ENCODE results near the gene TAS2R50.
"Not testable (repeated sequence)": the region's sequence is repeated elsewhere in the genome, so short reads cannot be mapped to it uniquely, and the experiment has no call there.

Gene TAS2R50, protein sequence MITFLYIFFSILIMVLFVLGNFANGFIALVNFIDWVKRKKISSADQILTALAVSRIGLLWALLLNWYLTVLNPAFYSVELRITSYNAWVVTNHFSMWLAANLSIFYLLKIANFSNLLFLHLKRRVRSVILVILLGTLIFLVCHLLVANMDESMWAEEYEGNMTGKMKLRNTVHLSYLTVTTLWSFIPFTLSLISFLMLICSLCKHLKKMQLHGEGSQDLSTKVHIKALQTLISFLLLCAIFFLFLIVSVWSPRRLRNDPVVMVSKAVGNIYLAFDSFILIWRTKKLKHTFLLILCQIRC

DNA sequence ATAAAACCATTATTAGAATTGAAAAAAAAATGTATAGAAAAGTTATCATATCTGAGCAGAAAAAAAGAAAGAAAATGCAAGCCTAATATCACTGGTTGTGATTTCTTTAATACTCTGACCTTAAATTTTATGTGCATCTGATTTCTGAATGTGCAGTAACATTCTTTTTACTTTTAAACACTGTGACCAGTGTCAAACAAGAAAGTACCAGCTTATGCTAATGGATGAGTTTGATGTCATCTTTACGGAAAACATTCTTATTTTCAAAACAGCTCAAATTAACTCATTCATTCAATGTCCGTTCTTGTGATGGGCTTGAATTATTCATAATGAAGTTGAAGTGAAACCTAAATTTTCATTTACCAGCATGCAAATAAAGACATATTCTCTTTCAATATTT lies at the start of gene TAS2R50:
Gene TAS2R50 (minus strand): TSS at position 101 of the 400 bp plus-strand sequence. CDS start 52 bp downstream, at position 49.
- DNase-seq (ENCODE audit: low spot score), result no peak

DNA sequence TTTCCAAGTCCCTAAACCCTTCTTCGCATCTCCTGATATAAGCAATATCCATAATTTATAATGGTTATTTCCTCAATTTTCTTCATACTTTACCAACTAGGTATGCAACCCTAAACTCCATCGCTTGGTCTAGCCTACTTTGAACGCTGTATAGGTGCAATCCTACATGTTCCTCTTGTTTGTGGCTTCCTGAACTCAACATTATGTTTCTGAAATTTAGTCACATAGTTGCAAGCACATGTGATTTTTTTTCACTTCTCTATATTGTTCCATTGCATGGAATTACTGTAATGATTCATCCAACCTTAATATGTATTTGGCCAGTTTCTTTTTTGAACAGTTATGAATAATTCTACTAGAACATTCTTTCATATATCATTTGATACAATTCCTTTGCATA lies 47.2 kb upstream of the TAS2R50 start:
- not testable (repeated sequence) for DNase-seq (ENCODE audit: low spot score)

DNA sequence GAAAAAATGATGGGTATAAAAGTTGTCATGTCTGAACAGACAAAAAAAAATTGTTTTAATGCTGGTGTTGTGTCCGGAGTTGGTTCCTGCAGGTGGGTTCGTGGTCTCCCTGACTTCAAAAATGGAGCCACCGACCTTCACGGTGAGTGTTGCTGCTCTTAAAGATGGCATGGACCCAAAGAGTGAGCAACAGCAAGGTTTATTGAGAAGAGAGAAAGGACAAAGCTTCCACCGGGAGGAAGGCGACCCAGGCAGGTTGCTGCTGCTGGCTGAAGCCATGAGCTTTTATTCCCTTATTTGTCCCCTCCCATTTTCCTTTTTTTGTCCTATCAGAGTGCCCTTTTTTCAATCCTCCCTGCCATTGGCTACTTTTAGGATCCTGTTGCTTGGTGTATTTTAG lies 44.6 kb upstream of the TAS2R50 start, which contains the start of gene TAS2R31:
Gene TAS2R31 (minus strand): TSS at position 101 of the 400 bp plus-strand sequence. CDS start 72 bp downstream, at position 29.
- no peak for DNase-seq (ENCODE audit: low spot score)

DNA sequence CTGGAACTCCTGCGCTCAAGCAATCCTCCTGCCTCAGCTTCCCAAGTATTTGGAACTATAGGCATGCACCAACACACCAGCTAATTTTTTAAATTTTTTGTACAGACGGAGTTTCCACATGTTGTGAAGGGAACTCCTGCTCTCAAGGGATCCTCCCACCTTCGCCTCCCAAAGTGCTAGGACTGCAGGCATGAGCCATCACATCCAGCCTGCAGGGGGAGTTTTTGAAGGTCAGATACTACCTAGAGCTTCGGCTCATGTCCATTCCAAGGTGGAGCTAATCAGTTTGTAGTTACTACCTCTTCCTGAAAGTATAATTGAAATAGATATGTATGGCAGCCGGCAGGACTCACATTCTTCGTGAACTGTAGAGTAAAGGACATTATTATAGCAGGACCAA lies 39.4 kb upstream of the TAS2R50 start:
- no peak for DNase-seq (ENCODE audit: low spot score)

DNA sequence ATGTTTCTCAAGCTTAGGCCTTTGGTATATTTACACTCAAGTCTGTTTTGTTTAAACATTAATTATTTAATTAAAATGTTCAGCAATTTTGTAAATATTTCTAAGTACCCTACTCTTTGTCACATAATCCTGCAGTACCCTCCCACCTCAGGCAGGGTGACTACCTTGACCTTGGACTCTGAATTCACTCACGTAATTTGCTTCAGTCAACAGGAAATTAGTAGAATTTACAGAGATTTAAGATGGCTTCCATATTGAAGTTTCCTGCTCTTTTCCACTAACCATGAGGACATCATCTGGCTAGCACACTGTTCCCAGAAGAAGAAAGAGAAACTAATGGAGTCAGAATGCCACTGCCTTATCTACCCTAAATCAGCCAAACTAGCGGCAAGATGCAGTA lies 36.7 kb upstream of the TAS2R50 start:
- DNase-seq (ENCODE audit: low spot score), result no peak

DNA sequence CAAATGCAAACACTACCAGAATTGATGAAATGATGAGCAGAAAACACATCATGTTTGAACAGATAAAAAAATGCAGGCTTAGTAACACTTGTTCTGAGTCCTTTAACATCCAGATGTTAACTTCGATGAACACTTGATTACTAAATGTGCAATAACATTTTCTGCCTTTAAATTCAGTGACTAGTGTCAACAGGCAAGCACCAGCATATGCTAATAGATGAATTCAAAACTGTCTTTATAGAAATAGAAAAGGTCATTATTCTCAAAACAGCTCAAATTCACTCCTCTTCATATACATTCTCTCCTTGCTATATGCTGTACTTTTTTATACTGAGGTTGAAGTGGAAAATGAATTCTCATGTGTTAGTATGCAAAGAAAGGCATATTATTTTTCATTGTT lies 35.8 kb upstream of the TAS2R50 start, which contains the start of gene TAS2R19:
Gene TAS2R19 (minus strand): TSS at position 101 of the 400 bp plus-strand sequence. CDS start 49 bp downstream, at position 52.
- DNase-seq (ENCODE audit: low spot score), result no peak

DNA sequence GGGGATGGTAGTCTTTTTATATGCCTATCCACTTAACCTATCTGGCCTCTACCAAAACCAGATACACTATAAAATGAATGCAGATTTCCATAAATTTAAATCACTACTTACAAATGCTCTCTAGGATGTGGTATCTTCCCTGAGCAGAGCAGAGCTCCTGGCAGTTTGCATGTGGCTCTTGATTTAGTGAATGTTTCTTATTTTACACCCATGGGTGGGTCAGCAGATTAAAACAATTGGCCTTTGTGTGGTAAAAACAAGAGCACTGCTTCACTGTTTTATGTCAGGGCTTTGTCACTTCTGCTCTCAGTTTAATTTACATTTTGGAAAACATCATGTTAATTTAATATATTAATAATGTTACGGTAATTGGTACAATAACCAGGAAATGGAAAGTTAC lies 30.2 kb upstream of the TAS2R50 start:
- no peak for DNase-seq (ENCODE audit: low spot score)

DNA sequence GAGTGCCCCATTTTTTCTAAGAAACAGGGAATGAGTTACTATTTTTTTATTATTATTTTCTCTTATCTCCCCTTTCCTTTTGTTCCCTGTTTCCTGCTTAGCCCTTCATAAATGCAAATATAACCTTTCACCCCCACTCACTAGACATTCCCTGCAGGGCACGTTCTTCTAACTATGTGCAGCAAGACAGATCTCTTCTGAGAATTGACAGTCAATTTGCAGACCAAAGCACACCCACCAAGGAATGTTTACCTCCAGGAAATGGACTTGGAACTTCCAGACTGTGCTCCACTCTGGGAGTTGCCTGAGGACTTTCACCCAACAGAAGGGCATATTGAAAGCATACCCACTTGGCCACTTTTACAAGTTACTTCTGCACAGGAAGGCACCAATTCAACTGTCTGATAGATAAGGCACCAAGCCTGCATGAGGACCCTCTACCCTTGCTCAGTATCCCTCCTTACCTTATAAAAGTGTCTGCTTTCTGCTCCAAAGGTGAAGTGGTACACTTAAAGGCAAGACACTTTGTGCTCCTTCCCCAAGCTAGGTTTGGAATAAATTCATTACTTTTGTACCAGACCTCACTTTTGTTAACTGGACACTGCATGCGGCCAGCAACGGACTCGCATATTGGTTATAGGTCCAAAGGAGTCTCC lies 29.2 kb upstream of the TAS2R50 start:
- no peak for DNase-seq (ENCODE audit: low spot score)

DNA sequence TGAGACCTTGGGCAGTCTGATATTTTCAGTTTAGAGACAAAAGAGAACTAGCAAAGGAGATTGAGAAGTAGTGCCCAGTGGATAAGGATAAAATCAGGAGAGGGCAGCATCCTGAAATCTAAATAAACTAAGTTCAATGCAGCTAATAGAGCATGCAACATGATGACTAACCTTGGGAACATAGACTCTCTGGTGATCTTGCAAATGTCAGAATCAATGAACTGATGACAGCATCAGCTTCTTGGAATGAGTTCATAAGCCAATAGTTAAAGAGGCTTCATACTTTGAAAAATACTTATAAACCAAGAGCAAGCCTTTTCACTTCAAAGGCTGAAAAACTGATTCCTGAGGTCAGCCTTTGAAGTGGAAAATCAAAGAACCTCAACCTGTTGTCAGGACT lies 27.5 kb upstream of the TAS2R50 start:
- DNase-seq (ENCODE audit: low spot score), result no peak

DNA sequence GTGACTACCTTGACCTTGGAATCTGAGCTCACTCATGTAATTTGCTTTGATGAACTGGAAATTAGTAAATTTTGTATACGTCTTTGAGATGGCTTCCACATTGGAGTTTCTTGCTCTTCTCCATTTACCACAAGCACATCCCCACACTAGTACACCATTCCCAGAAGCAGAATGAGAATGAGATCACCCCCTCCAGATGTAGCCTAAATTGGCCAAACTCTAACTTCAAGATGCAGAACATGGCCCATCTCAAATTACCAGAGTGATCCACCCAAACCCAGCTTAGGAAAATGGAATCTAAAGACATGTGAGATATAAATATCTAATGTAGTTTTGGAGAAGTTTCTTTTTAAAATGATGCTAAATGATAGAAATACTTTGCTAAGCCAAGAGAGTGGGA lies 20.9 kb upstream of the TAS2R50 start:
- no peak for DNase-seq (ENCODE audit: low spot score)

DNA sequence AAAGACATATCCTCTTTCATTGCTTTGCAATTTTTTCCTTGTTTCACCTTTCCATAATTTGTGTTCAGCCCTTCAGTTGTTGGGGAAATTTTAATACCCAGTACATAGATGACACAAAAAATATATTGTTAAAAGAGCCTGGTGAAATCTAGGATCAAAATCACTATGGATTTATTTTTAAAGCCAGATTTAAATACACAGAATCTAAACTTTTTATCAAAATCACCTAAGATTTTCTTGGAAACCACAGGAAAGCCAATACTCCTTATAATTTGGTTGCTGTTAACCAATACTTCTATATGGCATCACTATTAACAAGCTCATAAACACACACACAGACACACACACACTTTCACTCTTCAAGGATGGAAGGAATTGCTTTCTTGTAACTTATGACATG lies 11.5 kb upstream of the TAS2R50 start, which contains the start of gene TAS2R20:
Gene TAS2R20 (minus strand): TSS at position 101 of the 400 bp plus-strand sequence. CDS start 429 bp downstream, outside the sequence.
- DNase-seq (ENCODE audit: low spot score), result no peak

DNA sequence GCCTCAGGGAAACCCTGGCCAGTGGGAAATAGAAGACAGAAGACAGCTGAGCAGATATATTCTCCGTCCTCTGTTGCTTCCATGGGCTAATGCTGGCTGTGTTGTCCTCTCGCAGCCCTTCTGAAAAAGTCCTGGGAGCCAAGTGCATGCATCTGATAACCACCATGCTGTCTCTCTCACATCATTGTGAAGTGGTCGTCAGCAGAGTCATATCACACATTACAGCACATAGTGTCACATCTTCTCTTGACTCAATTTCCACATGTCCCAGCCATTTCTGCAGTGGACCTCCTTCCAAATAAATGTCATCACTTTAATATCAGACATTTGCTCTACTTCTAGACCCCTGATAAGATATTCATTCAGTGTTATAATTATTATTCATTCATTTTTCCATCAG lies 7.6 kb upstream of the TAS2R50 start:
- no peak for DNase-seq (ENCODE audit: low spot score)

DNA sequence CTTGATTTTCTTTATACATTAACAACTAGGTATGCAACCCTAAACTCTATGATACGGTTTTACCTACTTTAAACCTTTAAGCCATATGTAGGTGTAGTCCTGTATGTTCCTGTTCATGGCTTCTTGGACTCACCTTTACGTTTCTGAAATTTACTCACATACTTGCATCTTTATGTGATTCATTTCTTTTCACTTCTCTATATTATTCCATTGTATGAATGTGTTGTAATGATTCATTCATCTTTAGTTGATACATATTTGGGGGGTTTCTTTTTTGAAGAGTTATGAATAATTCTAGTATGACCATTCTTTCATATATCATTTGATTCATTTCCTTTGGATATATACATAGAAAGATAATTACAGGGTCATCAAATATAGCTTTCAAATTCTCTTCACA lies 2.4 kb upstream of the TAS2R50 start:
- DNase-seq (ENCODE audit: low spot score), result no peak

DNA sequence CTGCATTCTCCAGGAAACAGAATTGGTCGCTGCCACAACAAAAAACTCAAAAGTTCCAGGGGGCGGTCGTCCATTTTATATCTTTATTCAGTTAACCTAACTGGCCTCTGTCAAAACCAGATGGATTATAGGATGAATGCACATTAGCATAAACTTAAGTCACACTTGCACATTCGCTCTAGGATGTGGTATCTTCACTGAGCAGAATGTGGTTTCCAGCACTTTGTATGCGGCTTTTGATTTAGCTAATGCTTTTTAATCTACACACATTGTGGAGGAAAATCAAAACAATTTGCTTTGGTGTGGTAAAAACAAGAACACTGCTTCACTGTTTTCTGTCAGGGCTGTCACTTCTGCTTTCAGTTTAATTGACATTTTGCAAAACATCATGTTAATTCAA lies 4.5 kb downstream of the TAS2R50 start:
- peak; percentile 88 for DNase-seq (ENCODE audit: low spot score)

DNA sequence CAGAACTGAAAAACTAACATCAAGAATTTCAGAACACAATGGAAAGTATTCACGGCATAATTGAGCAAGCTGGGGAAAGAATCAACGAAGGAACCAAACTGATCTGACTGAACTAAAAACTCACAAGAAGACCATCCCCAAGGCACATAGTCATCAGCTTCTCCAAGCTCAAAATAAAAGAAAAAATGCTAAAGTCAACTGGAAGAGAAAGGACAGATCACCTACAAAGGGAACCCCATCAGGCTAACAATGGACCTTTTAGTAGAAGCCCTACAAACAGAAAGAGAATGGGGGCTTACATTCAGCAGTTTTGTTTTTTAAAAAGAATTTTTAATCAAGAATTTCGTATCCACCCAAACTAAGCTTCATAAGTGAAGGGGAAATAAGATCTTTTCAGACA lies 11.7 kb downstream of the TAS2R50 start:
- no peak for DNase-seq (ENCODE audit: low spot score)

DNA sequence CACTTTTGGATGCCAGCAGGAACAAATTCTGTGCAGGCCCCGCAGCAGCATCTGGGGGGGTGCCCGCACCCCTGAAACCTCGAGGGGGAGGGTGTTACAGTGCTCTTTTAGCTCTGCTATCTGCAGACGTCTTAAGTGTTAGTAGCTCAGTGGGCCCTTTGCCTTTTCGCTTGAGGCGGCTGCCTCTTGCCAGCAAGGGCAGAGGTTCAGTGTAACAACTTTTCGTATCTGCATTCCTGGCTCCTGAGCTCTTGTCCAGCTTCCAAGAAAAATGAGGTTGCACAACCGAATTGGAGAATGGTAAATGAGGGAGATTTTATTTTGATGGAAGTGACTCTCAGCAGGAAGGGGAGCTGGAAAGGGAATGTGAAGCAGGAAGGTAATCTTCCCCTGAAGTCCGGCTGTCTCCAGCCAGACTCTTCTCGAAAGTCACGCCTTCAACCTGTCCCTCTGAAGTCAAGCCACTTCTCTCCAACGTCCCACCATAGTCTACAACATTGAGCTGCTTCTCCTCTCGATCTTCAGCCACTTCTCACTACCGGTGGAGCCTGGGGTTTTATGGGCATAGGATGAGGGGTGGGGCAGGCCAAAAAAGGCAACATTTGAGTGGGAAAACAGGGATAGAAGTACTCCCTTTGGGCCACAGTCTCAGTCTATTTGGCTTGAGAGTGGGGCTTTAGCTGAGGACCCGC lies 17.8 kb downstream of the TAS2R50 start:
- DNase-seq (ENCODE audit: low spot score), result no peak

DNA sequence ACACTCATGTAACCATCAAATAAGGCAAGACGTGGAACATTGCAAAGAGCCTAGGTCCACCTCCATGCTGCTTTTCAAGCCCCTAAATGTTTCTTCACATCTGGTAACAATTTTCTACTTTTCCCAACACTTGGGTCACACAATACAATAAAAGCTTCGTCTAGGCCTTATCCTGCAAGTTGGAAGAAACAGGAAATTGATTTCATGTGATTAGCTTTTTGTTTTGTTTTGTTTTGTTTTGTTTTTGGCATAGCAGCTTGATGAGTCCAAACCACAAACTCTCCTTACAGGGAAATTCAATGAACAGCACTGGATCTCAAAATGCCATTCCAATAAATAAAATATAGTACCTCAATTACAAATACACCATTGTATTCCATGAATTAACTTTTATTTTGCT lies 19.3 kb downstream of the TAS2R50 start:
- no peak for DNase-seq (ENCODE audit: low spot score)

DNA sequence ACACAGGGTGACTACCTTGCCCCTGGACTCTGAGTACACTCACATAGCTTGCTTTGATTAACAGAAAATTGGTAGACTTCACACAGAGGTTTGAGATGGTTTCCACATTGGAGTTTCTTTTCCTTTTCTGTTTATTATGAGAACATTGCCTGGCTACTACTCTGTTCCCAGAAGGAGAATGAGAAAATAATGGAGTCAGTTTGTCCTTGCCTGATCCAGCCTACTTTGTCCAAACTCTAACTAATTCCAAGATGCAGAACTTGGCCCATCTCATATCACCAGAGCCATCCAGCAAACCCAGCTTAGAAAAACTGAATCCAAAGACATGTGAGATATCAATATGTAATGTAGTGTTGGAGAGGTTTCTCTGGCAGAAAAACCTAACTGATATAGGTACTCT lies 20.4 kb downstream of the TAS2R50 start:
- no peak for DNase-seq (ENCODE audit: low spot score)

DNA sequence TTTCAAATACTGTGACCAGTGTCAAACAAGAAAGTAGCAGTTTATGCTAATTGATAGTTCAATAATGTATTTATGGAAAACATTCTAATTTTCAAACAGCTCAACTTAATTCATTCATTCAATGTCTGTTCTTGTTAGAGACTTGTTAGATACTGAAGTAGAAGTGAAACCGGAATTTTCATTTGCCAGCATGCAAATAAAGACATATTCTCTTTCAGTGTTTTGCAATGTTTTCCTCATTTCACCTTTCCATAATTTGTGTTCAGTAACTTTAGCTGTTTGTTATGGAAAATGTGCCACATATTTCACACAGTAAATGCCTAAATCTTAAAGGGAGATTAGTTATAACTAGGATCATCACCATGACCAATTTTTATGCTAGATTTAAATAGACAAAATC lies 21.2 kb downstream of the TAS2R50 start:
- no peak for DNase-seq (ENCODE audit: low spot score)

DNA sequence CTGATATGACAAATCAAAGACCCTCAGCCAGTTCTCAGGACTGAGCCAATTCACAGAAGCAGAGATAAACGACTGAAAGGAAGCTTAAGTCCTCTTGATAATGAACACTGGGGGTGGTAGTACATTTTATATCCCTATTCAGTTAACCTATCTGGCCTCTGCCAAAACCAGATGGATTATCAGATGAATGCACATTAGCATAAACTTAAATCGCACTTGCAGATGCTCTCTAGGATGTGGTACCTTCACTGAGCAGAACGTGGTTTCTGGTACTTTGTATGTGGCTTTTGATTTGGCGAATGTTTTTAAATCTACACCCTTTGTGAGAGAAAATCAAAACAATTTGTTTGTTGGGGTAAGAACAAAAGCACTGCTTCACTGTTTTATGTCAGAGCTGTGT lies 26.5 kb downstream of the TAS2R50 start:
- no peak for DNase-seq (ENCODE audit: low spot score)

DNA sequence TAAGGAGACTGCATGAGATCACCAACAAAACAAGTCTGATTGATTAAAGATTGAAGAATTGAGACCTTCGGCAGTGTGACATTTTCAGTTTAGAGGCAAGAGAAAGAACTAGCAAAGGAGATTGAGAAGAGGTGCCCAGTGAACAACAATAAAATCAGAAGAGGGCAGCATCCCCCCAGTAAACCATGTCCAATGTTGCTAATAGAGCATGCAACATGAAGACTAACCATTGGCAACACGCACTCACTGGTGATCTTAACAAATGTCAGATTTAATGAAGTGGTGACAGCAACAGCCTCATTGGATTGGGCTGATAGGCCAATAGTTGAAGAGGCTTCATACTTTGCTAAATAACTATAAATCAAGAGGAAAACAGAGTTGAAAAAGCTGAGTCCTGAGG lies 26.9 kb downstream of the TAS2R50 start:
- DNase-seq (ENCODE audit: low spot score), result no peak

DNA sequence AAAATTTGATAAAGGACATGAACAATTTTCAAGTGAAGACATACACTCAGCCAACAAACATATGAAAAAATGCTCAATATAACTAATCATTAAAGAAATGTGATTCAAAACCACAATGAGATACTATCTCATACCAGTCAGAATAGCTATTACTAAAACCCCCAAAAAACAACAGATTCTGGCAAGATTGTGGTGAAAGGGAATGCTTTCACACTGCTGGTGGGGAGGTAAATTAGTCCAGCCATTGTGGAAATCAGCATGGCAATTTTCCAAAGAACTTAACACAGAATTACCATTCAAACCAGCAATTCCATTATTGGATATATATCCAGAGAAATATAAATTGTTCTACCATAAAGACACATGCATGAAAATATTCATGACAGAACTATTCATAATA lies 29.0 kb downstream of the TAS2R50 start:
- no peak for DNase-seq (ENCODE audit: low spot score)

DNA sequence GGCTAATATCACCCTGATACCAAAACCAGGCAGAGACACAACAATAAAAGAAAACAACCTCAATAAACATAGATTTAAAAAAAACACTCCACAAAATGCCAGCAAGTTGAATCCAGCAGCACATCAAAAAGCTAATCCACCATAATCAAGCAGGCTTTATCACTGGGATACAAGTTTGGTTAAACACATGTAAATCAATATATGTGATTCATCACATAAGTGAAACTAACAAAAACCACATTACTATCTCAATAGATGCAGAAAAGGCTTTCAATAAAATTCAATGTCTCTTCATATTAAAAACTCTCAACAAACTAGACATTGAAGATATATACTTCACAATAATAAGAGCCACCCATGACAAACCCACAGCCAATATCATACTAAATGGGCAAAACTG lies 30.6 kb downstream of the TAS2R50 start:
- DNase-seq (ENCODE audit: low spot score), result no peak
